Caco-2 (cell line): ENCODE measurements around the gene MYO19. TPM values are rescaled to one million over a fixed set of nuclear protein-coding genes. Genes with fewer than 3 reads are reported as not detected.

Source experiments
- BruUV-seq: library from RNA; stranded (reverse); fragments of 400-500 nt; replicated peaks from 2 replicates; lab custom pipeline; 2021; lab: Mats Ljungman, UMichigan
- CTCF ChIA-PET: fragments of 300-600 bp; sonication (Branson Sonifier 250); formaldehyde crosslinking; loops from one replicate; lab custom pipeline; 2022; ENCODE audit warnings: antibody characterized with exemption; lab: Charles Lee
- POLR2A ChIA-PET: fragments of 300-600 bp; sonication (Branson Sonifier 250); formaldehyde crosslinking; loops from one replicate; lab custom pipeline; 2022; ENCODE audit warnings: antibody characterized with exemption; lab: Charles Lee
- DNase-seq, 2 experiments: peaks; one replicate each; pipeline versions ENCODE4 v3.0.0 to v3.0.0-alpha.2; 2020 to 2022
- H3K27me3 ChIP-seq: replicated peaks from 2 replicates; pipeline ENCODE4 v1.6.0; 2011; ENCODE audit warnings: low read length; ENCODE audit not compliant: control insufficient read depth, insufficient read depth
- H3K36me3 ChIP-seq: 2 replicates; pipeline ENCODE4 v1.5.1; 2011; ENCODE audit warnings: low read length; ENCODE audit not compliant: control insufficient read depth, insufficient read depth
- H3K4me1 ChIP-seq: fragments of 250-450 bp; sonication (Bioruptor Pico); 2 replicates; pipeline ENCODE4 v1.5.1; 2020; ENCODE audit warnings: mild to moderate bottlenecking
- H3K4me3 ChIP-seq: 2 replicates; pipeline ENCODE4 v1.5.1; 2011; ENCODE audit warnings: low read depth, mild to moderate bottlenecking, control low read depth, low read length
- H3K9me3 ChIP-seq: fragments of 250-450 bp; sonication (Bioruptor Pico); 2 replicates; pipeline ENCODE4 v1.5.1; 2020; ENCODE audit warnings: mild to moderate bottlenecking, moderate library complexity
- H3K27ac Mint-ChIP-seq: one replicate; pipeline ENCODE4 v1.8.0; 2022; ENCODE audit warnings: mixed read lengths; ENCODE audit not compliant: unreplicated experiment
- H3K27me3 Mint-ChIP-seq: one replicate; pipeline ENCODE4 v1.8.0; 2022; ENCODE audit warnings: mixed read lengths; ENCODE audit not compliant: insufficient read depth, unreplicated experiment
- H3K36me3 Mint-ChIP-seq: one replicate; pipeline ENCODE4 v1.8.0; 2022; ENCODE audit warnings: mild to moderate bottlenecking, mixed read lengths; ENCODE audit not compliant: insufficient read depth, unreplicated experiment
- H3K4me1 Mint-ChIP-seq: one replicate; pipeline ENCODE4 v1.8.0; 2022; ENCODE audit warnings: low read depth, mixed read lengths; ENCODE audit not compliant: unreplicated experiment
- H3K4me3 Mint-ChIP-seq: one replicate; pipeline ENCODE4 v1.8.0; 2022; ENCODE audit warnings: mild to moderate bottlenecking, moderate library complexity, mixed read lengths; ENCODE audit not compliant: unreplicated experiment
- H3K9me3 Mint-ChIP-seq: one replicate; pipeline ENCODE4 v1.8.0; 2022; ENCODE audit warnings: mixed read lengths; ENCODE audit not compliant: unreplicated experiment
- intact Hi-C: fragments of 100-400 bp; cut with micrococcal nuclease; formaldehyde crosslinking; loops from one replicate; pipeline ENCODE4 v1.10.0; 2022; ENCODE audit not compliant: unreplicated experiment
- total RNA-seq: library from RNA; stranded (reverse); gene quantifications from 2 replicates; pipeline ENCODE4 v1.2.3, GENCODE V29; 2022
- TF ChIP-seq, protein P1 (sequence below), 2 experiments: fragments of 200-600 bp in 1 of 2; IDR thresholded peaks; 1 replicate in 1 of 2; 2 replicates in 1 of 2; pipeline versions ENCODE4 v1.5.1 to v1.8.0; 2011 to 2022; ENCODE audit warnings: antibody characterized with exemption in 1 of 2, control low read depth in 1 of 2, inconsistent platforms in 1 of 2, low read depth in 1 of 2, low read length in 1 of 2, mild to moderate bottlenecking in 1 of 2, moderate library complexity in 1 of 2; ENCODE audit not compliant: insufficient read depth in 1 of 2, severe bottlenecking in 1 of 2, unreplicated experiment in 1 of 2

The MYO19 gene
- total RNA-seq, 1 experiment from 2014 or later: 153 TPM

DNA sequence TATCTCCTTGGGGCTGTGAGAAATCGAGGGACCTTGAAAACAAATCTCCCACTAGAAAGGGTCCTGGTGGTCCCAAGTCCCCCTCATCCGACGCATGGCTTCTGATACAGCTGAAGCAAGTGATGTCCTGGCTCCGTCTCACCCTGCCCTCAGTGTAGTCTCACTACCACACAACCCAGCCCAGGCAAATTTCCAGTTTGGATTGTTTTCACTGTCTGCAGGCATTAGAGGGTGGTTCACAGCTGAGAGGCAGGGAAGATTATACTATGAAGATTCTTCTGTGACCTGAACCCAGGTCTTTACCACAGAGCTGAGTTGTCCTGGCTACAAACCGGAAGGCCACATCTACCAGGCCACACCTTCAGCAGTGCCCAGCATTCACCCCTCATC lies 30.5 kb downstream of the MYO19 start:
- intact Hi-C loops: no loop called here
- H3K9me3 Mint-ChIP-seq: no peaks in the 10 kb centered on the region
- ChIA-PET CTCF (no interaction called here), POLR2A (interaction anchor here (0.6 kb wide), 1 partner anchor 12 kb away, joined by 3 read pairs; no protein-coding TSS in a partner anchor)
- H3K4me1 ChIP-seq: no peaks in the 10 kb centered on the region
- TSS peak; percentile 7 for BruUV-seq
- TF ChIP-seq, protein P1, sequence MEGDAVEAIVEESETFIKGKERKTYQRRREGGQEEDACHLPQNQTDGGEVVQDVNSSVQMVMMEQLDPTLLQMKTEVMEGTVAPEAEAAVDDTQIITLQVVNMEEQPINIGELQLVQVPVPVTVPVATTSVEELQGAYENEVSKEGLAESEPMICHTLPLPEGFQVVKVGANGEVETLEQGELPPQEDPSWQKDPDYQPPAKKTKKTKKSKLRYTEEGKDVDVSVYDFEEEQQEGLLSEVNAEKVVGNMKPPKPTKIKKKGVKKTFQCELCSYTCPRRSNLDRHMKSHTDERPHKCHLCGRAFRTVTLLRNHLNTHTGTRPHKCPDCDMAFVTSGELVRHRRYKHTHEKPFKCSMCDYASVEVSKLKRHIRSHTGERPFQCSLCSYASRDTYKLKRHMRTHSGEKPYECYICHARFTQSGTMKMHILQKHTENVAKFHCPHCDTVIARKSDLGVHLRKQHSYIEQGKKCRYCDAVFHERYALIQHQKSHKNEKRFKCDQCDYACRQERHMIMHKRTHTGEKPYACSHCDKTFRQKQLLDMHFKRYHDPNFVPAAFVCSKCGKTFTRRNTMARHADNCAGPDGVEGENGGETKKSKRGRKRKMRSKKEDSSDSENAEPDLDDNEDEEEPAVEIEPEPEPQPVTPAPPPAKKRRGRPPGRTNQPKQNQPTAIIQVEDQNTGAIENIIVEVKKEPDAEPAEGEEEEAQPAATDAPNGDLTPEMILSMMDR (IDR thresholded peaks at IDR 0.05; ENCODE audit: insufficient read depth in 1 of 2, low read depth in 1 of 2, low read length in 1 of 2, severe bottlenecking in 1 of 2, unreplicated experiment in 1 of 2): no peak
- H3K4me3 ChIP-seq: no peak overlapping the region
- no peaks in the 10 kb centered on the region for H3K27me3 ChIP-seq
- no peak overlapping the region for H3K4me3 Mint-ChIP-seq
- no peaks in the 10 kb centered on the region for H3K9me3 ChIP-seq
- H3K27ac Mint-ChIP-seq: no peak overlapping the region
- DNase-seq: no peak
- peaks cover 53% of the 10 kb centered on the region for H3K36me3 Mint-ChIP-seq
- H3K4me1 Mint-ChIP-seq: no peaks in the 10 kb centered on the region
- peaks cover 5% of the 10 kb centered on the region for H3K36me3 ChIP-seq
- no peaks in the 10 kb centered on the region for H3K27me3 Mint-ChIP-seq

DNA sequence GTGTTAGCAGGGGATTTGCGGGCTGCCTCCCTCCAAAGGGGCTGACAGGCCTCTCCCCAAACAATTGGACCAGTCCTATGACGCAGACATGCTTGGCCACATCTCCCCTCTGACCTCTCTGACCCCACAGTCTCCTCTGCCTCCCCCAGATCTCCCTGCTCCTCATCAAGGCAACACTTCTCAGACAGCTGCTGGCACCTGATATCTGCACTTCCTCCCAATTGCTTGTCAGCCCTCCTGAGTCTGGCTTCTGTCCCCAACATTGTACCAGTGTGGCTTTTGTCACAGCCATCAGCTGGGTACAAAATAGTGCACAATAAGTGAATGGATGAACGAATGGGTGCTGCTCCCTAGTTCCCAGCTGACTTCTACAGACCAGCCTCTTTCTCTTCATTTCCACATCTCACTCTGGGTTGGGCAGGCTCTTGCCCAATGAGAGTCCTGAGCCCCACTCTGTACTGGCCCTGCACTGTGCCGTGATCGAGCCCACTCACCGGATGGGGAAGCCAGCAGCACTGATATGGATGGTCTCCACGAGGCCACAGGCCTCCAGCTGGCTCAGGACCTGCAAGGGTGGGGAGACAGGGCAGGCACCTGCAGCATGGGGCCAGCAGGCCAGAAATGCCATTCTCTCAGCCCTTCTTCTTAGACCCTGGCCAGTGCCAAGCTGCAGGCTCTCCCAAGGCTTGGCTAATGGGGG lies 31.1 kb downstream of the MYO19 start:
- TF ChIP-seq, protein P1 (IDR thresholded peaks at IDR 0.05; ENCODE audit: insufficient read depth in 1 of 2, low read depth in 1 of 2, low read length in 1 of 2, severe bottlenecking in 1 of 2, unreplicated experiment in 1 of 2): no peak
- Histone ChIP-seq H3K4me1 (no peaks in the 10 kb centered on the region), H3K27me3 (no peaks in the 10 kb centered on the region), H3K4me3 (no peak overlapping the region), H3K9me3 (no peaks in the 10 kb centered on the region), H3K36me3 (peaks cover 4% of the 10 kb centered on the region)
- CTCF ChIA-PET: no interaction called here
- intact Hi-C loops: no loop called here
- Mint-ChIP-seq H3K27ac (peak overlapping the region; percentile 7), H3K9me3 (no peaks in the 10 kb centered on the region), H3K27me3 (no peaks in the 10 kb centered on the region), H3K4me1 (no peaks in the 10 kb centered on the region), H3K4me3 (no peak overlapping the region), H3K36me3 (peaks cover 53% of the 10 kb centered on the region)
- POLR2A ChIA-PET: interaction anchor here (0.6 kb wide), 1 partner anchor 12 kb away, joined by 3 read pairs; no protein-coding TSS in a partner anchor
- peak in 1 of 2 experiments; percentile 14 for DNase-seq
- BruUV-seq: no TSS peak

DNA sequence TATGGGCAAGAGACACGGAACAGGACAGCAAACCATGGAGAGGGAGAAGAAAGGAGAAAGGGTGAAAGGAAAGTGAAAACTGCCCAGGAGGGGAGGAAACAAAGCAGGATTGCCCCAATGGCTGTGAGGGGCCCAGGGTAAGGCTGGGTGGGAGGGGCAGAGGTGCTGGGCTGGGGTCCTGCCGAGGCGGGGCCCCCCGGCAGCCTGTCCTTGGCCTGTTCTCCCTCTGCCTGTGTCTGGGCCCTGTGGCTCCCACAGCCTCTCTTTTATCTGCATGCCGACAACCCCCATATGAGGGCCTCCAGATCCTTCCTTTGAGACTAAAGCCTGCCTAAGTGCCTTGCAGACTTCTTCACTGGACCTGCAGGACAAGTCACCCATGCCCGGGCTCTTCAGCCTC lies 32.7 kb downstream of the MYO19 start:
- no peaks in the 10 kb centered on the region for H3K9me3 Mint-ChIP-seq
- Histone ChIP-seq H3K27me3 (no peaks in the 10 kb centered on the region), H3K4me3 (no peak overlapping the region), H3K9me3 (no peaks in the 10 kb centered on the region), H3K36me3 (peaks cover 4% of the 10 kb centered on the region; the same call in 1 of the 2 replicates), H3K4me1 (no peaks in the 10 kb centered on the region)
- peak in 1 of 2 experiments; percentile 27 for DNase-seq
- no TSS peak for BruUV-seq
- H3K4me3 Mint-ChIP-seq: no peak overlapping the region
- H3K36me3 Mint-ChIP-seq: peaks cover 60% of the 10 kb centered on the region
- ChIA-PET CTCF (no interaction called here), POLR2A (no interaction called here)
- intact Hi-C loops: no loop called here
- H3K27me3 Mint-ChIP-seq: no peaks in the 10 kb centered on the region
- no peaks in the 10 kb centered on the region for H3K4me1 Mint-ChIP-seq
- TF ChIP-seq, protein P1 (IDR thresholded peaks at IDR 0.05; ENCODE audit: insufficient read depth in 1 of 2, low read depth in 1 of 2, low read length in 1 of 2, severe bottlenecking in 1 of 2, unreplicated experiment in 1 of 2): no peak
- no peak overlapping the region for H3K27ac Mint-ChIP-seq
